Fibroblast of skin of left biceps (primary cell): ENCODE data around the gene ZNF341.
A peak's percentile ranks its signal among the peaks of the same experiment; 100 is the strongest.

Source experiments
- DNase-seq, 2 experiments: peaks; one replicate each; pipeline ENCODE4 v3.0.0-alpha.2; 2013; ENCODE audit warnings: low read depth in 2 of 2

ZNF341 gene

GRCh38 chr20:33701629-33702450 lies 30.0 kb upstream of the ZNF341 start:
- DNase-seq = no peak

DNA sequence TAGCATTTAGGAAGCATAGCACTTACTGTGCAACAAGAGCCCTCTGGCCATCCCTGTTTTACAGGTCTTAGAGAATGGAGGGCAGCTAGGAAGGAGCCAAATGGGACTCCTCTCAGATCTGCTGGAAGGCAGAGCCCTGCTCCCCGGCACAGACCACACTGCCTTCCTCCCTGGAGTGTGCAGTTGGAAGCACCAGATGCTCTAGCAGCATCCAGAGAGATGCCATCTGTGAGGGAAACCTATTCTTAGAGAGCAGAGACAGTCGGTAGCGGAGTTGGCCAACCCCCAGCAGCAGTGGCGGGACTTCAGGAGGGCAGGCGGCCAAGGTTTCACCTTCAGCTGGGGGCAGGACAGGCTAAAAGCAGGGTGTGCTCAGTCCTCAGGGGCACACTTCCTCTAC lies 28.9 kb upstream of the ZNF341 start:
- no peak for DNase-seq

DNA sequence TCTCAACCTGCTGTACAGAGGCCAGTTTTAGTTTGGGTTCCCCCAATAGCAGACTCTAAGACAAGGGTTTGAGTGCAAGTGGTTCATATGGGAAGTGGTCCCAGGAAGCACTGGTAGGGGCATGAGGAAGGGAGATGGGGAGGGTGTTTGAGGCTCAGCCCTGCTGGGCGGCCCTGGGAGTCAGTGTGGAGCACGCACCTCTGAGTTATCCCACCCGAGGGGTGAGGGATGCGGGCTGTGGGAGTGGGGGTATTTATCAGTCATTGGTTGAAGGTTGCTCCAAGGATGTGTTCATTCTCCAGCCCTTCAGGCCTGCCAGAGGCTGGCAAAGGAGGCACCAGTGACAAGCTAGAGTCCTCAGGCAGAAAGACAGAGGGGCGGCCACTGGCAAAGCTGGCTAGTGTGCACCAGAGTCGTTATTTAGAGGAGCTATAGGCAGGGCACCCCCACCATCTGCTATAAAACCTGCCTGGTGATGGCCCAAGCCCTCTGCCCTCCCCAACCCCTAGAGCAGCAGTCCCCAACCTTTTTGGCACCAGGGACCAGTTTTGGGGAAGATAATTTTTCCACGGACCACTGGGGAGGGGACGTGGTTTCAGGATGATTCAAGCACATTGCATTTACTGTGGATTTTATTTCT lies 28.2 kb upstream of the ZNF341 start:
- no peak for DNase-seq

DNA sequence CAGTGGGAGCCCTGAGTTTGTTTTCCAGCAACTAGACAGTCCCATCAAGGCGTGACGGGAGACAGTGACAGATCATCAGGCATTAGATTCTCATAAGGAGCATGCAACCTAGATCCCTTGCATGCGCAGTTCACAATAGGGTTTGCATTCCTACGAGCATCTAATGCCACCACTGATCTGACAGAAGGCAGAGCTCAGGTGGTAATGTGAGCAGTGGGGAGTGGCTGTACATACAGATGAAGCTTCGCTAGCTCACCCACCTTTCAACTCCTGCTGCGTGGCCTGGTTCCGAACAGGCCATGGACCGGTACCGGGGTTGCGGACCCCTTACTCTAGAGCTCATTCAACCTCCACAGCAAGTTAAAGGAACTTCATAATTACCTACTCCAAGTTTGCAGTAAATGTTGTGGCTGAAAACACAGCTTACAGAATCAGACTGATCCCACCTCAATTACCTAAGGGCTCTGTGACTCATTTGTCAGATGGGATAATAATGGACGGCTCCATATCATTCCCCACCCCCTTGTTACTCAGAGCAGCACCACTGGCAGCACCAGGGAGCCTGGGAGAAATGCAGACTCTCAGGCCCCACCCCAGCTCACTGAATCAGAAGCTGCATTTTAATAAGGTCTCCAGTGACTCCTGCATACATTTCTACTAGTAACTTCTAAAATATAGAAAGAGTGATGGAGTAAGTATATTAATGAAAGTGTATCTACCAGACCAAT lies 27.4 kb upstream of the ZNF341 start:
- no peak for DNase-seq

DNA sequence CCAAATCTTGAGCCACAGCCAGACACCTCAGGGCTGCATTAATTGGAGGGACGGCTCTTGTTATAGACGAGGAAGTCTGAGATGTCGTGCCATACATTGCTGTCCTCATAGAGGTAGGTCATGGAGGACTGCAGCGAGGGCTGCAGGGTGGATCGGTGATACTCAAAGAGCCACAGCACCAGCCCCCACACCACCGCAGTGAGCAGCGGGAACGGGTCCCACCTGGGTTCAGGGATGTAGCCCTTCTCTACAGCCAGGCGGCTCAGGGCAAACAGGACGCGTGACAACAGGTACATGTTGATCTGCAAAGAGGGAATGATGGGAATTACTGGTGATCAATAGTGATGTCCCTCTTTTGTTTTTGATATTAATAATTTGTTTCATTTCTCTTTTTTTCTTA lies 24.1 kb upstream of the ZNF341 start:
- DNase-seq = no peak

DNA sequence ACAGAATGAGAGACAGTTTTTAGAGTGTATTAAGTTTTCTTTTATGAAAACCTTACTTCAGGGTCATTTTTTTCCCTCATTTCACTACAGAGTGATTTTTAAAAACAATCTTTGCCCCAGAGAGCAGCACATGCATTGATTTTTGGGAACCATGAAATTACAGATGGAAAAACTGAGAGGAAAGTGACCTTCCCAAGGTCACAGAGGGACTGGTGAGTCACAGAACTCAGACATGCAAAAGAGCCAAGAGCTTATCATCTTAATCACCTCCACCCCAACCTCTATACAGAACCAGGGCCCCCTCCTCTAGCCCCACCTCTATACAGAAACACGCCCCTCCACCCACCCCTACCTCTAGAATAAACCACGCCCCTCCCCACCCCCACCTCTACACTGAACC lies 22.4 kb upstream of the ZNF341 start:
- DNase-seq = no peak

DNA sequence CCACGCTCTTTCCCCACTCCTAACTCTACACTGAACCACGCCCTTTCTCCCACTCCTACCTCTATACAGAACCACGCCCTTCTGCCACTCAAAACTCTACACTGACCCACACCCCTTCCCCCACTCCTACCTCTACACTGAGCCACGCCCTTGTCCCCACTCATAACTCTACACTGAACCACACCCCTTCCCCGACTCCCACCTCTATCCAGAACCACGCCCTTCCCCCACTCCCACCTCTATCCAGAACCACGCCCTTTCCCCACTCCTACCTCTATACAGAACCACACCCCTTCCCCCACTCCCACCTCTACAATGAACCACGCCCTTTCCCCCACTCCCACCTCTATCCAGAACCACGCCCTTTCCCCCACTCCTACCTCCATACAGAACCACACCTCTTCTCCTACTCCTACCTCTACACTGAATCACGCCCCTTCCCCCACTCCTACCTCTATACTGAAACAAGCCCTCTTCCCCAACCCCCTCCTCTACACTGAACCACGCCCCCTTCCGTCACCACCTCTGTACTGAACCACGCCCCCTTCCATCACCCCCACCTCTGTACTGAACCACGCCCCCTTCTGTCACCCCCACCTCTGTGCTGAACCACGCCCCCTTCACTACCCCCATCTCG lies 21.8 kb upstream of the ZNF341 start:
- no peak for DNase-seq

GRCh38 chr20:33710681-33711445 lies 20.9 kb upstream of the ZNF341 start:
- DNase-seq = no peak

- DNase-seq = no peak
These were observed 20.4 kb upstream of the ZNF341 start for GRCh38 chr20:33711446-33711738.

DNA sequence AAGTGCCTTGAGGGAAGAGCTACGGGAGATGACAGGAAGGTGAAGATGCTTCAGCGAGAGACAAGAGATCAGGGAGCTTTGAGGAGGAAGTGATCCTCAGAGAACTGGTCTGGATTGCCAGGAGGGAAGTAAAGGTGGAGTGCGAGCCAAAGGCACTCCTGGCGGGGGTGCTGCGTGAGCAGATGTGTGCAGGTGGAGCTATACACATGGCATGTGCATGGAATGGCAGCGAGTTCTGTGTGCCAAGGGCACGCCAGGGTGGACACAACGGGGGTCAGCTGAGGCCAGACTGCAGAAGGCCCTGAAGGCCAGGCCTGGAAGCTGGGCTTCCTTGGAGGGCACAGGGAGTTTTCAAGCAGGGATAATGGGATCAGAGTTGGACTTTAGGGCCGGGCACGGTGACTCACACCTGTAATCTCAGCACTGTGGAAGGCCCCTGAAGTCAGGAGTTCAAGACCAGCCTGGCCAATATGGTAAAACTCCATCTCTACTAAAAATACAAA lies 17.9 kb upstream of the ZNF341 start:
- no peak for DNase-seq

GRCh38 chr20:33716498-33716897 lies 15.3 kb upstream of the ZNF341 start:
- no peak for DNase-seq

GRCh38 chr20:33719277-33719988 lies 12.4 kb upstream of the ZNF341 start:
- DNase-seq = no peak

DNA sequence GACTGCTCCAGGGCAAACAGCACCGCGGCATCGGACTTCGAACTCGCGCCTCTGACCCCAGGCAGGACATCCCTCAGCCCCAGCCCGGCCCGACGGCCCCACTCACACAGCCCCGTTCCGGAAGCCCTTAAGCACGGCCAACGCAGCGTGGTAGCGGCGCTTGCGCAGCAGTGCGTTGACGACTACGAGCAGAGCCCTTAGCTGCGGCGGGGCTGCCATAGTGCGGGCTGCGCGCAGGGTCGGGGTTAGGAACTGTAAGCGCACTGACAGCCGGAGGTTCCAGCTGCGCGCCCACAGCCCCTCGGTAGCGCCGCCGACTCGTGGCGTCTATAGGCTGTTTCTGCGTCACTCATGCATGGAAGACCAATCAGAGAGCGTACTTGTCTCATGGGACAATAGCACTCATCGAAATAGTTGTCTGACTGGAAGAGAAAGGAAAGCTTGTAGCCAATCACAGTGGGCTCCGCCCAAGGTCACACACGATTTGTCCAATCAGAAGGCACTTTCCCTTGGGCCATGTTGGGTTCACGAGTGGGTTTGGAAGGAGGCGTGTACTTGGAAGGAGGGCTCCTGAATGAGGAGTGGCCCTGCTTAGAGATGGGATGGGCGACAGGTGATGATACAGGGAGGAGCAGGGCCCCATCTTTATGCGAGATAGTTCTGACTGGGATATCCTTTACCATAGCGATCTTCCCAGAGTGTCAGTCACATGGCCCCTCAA lies 11.6 kb upstream of the ZNF341 start, which contains the start of gene PXMP4:
Gene PXMP4 (minus strand): TSS at position 322 of the 721 bp plus-strand sequence. CDS start 103 bp downstream, at position 219.
- DNase-seq = peak; percentile 98

- DNase-seq = no peak
These were observed 10.2 kb upstream of the ZNF341 start for GRCh38 chr20:33721391-33722140.

DNA sequence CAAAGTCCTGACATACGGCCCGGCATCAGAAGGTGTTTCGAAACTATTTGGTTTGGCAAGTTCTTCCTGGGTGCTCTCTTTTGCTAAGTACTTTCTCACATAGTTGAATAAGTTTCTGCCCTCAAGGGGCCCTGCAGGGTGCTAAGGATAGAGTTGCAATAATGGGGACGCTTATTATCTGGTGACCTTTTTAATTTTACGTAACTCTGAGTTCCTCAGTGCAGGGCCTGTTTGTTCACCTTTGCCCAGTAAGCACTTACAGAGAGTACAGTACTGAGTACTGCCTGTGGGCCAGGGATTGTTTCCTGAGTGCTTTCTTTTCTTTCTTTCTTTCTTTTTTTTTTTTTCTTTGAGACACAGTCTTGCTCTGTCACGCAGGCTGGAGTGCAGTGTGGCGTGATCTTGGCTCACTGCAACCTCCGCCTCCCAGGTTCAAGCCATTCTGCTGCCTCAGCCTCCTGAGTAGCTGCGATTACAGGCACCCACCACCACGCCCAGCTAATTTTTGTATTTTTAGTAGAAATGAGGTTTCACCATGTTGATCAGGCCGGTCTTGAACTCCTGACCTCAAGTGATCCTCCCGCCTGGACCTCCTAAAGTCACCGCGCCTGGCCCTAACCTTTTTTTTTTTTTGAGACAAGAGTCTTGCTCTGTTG lies 7.2 kb upstream of the ZNF341 start:
- no peak for DNase-seq

GRCh38 chr20:33725607-33726264 lies 6.1 kb upstream of the ZNF341 start:
- DNase-seq = no peak

- DNase-seq = no peak
These were observed 4.7 kb upstream of the ZNF341 start for GRCh38 chr20:33727115-33727479.

- DNase-seq = no peak
These were observed 4.0 kb upstream of the ZNF341 start for GRCh38 chr20:33727806-33728205.
